ENCODE results near the gene HAUS5.
"Not testable (repeated sequence)": the region's sequence is repeated elsewhere in the genome, so short reads cannot be mapped to it uniquely, and the experiment has no call there.

HAUS5 gene

GRCh38 chr19:35644206-35644986, 31.9 kb downstream of the HAUS5 start:
- DNase-seq, result peak; percentile 44

GRCh38 chr19:35644987-35645679, 32.6 kb downstream of the HAUS5 start:
- no peak for DNase-seq

GRCh38 chr19:35645680-35646511, 33.4 kb downstream of the HAUS5 start:
- DNase-seq, result no peak

- DNase-seq, result peak; percentile 52
Observed at GRCh38 chr19:35648017-35648961, 35.8 kb downstream of the HAUS5 start, which contains the start of gene COX6B1. COX6B1 (plus strand) TSS chr19:35648323; CDS start chr19:35651244, 2,921 bp downstream.

- no peak for DNase-seq
Observed at GRCh38 chr19:35650581-35650980, 38.0 kb downstream of the HAUS5 start.

GRCh38 chr19:35654828-35655227, 42.3 kb downstream of the HAUS5 start:
- DNase-seq, result not testable (repeated sequence)

- DNase-seq, result no peak
Observed at GRCh38 chr19:35655600-35655999, 43.1 kb downstream of the HAUS5 start.

GRCh38 chr19:35656700-35657099, 44.2 kb downstream of the HAUS5 start:
- DNase-seq, result no peak

- DNase-seq, result no peak
Observed at GRCh38 chr19:35657904-35658700, 45.6 kb downstream of the HAUS5 start.

- DNase-seq, result no peak
Observed at GRCh38 chr19:35661995-35662340, 49.4 kb downstream of the HAUS5 start.

GRCh38 chr19:35663981-35664380, 51.4 kb downstream of the HAUS5 start:
- no peak for DNase-seq

GRCh38 chr19:35665157-35665556, 52.6 kb downstream of the HAUS5 start:
- DNase-seq, result no peak

- DNase-seq, result no peak
Observed at GRCh38 chr19:35665604-35666003, 53.1 kb downstream of the HAUS5 start.

- DNase-seq, result no peak
Observed at GRCh38 chr19:35666251-35666913, 53.8 kb downstream of the HAUS5 start, which contains the start of gene UPK1A. UPK1A (plus strand) TSS chr19:35666517; CDS start chr19:35666813, 296 bp downstream.

- DNase-seq, result no peak
Observed at GRCh38 chr19:35669566-35669965, 57.0 kb downstream of the HAUS5 start.

- DNase-seq, result no peak
Observed at GRCh38 chr19:35669974-35670373, 57.4 kb downstream of the HAUS5 start.

- no peak for DNase-seq
Observed at GRCh38 chr19:35670686-35671085, 58.2 kb downstream of the HAUS5 start.

GRCh38 chr19:35671818-35672217, 59.3 kb downstream of the HAUS5 start:
- DNase-seq, result no peak

GRCh38 chr19:35673121-35673804, 60.7 kb downstream of the HAUS5 start:
- no peak for DNase-seq

Measured in cortex of kidney (tissue), 1 donor.